Ishikawa (cell line): ENCODE results near the gene LIMK1.

Experiments
- CEBPB ChIP-seq: IDR thresholded peaks from 2 replicates; pipeline ENCODE4 v1.6.1; 2012
- CREB1 ChIP-seq: IDR thresholded peaks from 2 replicates; pipeline ENCODE4 v1.6.1; 2012; ENCODE audit warnings: low read depth
- EGR1 ChIP-seq: IDR thresholded peaks from 2 replicates; pipeline ENCODE4 v1.6.1; 2012
- EP300 ChIP-seq: IDR thresholded peaks from 2 replicates; pipeline ENCODE4 v1.6.1; 2012; ENCODE audit warnings: borderline replicate concordance
- FOXM1 ChIP-seq: IDR thresholded peaks from 2 replicates; pipeline ENCODE4 v1.6.1; 2012; ENCODE audit warnings: low read depth, borderline replicate concordance
- MAX ChIP-seq: IDR thresholded peaks from 2 replicates; pipeline ENCODE4 v1.6.1; 2012
- NFIC ChIP-seq: IDR thresholded peaks from 2 replicates; pipeline ENCODE4 v1.6.1; 2012
- RAD21 ChIP-seq: IDR thresholded peaks from 2 replicates; pipeline ENCODE4 v1.6.1; 2012; ENCODE audit warnings: low read depth
- REST ChIP-seq: IDR thresholded peaks from 2 replicates; pipeline ENCODE4 v1.6.1; 2012; ENCODE audit warnings: low read depth, mild to moderate bottlenecking
- TAF1 ChIP-seq: IDR thresholded peaks from 2 replicates; pipeline ENCODE4 v1.6.1; 2012; ENCODE audit warnings: low read depth, mild to moderate bottlenecking
- TCF12 ChIP-seq: IDR thresholded peaks from 2 replicates; pipeline ENCODE4 v1.6.1; 2012; ENCODE audit warnings: low read depth
- TEAD4 ChIP-seq: IDR thresholded peaks from 2 replicates; pipeline ENCODE4 v1.6.1; 2012
- USF1 ChIP-seq: IDR thresholded peaks from 2 replicates; pipeline ENCODE4 v1.6.1; 2012
- YY1 ChIP-seq: IDR thresholded peaks from 2 replicates; pipeline ENCODE4 v1.6.1; 2012; ENCODE audit warnings: low read depth
- ZBTB7A ChIP-seq: IDR thresholded peaks from 2 replicates; pipeline ENCODE4 v1.6.1; 2012; ENCODE audit warnings: low read depth

Gene LIMK1

GRCh38 chr7:74059681-74060588 is 23.7 kb upstream of the LIMK1 start:
- TF ChIP-seq ZBTB7A: no peak
- no peak for TF ChIP-seq TEAD4
- TF ChIP-seq TAF1: no peak
- TF ChIP-seq CREB1: no peak
- no peak for TF ChIP-seq CEBPB
- TF ChIP-seq TCF12: 0 out of 2 replicates have a peak, but pooled peaks have one; percentile 18

GRCh38 chr7:74061840-74062539 is 21.6 kb upstream of the LIMK1 start:
- TF ChIP-seq FOXM1 (no peak), CEBPB (no peak), MAX (0 out of 2 replicates have a peak, but pooled peaks have one; percentile 30)

- TF ChIP-seq MAX (no peak), TEAD4 (no peak), EGR1 (no peak), CEBPB (no peak), NFIC (no peak), TCF12 (no peak), ZBTB7A (no peak), EP300 (no peak), YY1 (no peak), RAD21 (no peak), CREB1 (no peak), TAF1 (no peak), FOXM1 (no peak), REST (no peak), USF1 (no peak)
Measured at GRCh38 chr7:74063223-74063641, 20.4 kb upstream of the LIMK1 start.

- TF ChIP-seq REST: no peak
- no peak for TF ChIP-seq EGR1
Measured at GRCh38 chr7:74063646-74064045, 20.0 kb upstream of the LIMK1 start.

GRCh38 chr7:74064696-74065095 is 18.9 kb upstream of the LIMK1 start:
- TF ChIP-seq REST (no peak), EP300 (no peak), FOXM1 (no peak), CEBPB (no peak), NFIC (no peak), ZBTB7A (no peak), MAX (no peak), YY1 (no peak), EGR1 (no peak), RAD21 (no peak), USF1 (no peak), TAF1 (no peak), CREB1 (no peak), TCF12 (no peak)
